Stimulated activated naive B cell treated with anti-CD40 and anti-IgM and Interleukin-4, amounts not matched to agents 10 μg/mL and 1 μg/mL and 100 μg/mL, for 72 hours (primary cell): Measurements from ENCODE around the gene COMMD2.

Experiments
- ATAC-seq, 2 donors: fragments of 150-1000 bp; cut with Tn5 transposase; replicated peaks; 2 replicates each; pipeline ENCODE4 v1.10.0; 2021; ENCODE audit warnings: moderate library complexity in 1 of 2
- DNase-seq: peaks from one replicate; pipeline ENCODE4 v3.0.0; 2021
- H3K27ac Mint-ChIP-seq: one replicate; pipeline ENCODE4 v1.8.0; 2022; ENCODE audit warnings: mild to moderate bottlenecking, mixed read lengths
- H3K27me3 Mint-ChIP-seq, 2 donors: one replicate each; pipeline ENCODE4 v1.8.0; 2022; ENCODE audit warnings: mixed read lengths in 2 of 2
- H3K36me3 Mint-ChIP-seq, 2 donors: one replicate each; pipeline ENCODE4 v1.8.0; 2022; ENCODE audit warnings: mixed read lengths in 2 of 2, mild to moderate bottlenecking in 1 of 2
- H3K4me1 Mint-ChIP-seq, 2 donors: one replicate each; pipeline ENCODE4 v1.8.0; 2022; ENCODE audit warnings: mixed read lengths in 2 of 2, mild to moderate bottlenecking in 1 of 2
- H3K4me3 Mint-ChIP-seq, 2 donors: one replicate each; pipeline ENCODE4 v1.8.0; 2022; ENCODE audit warnings: mild to moderate bottlenecking in 2 of 2, mixed read lengths in 2 of 2, moderate library complexity in 1 of 2
- H3K9me3 Mint-ChIP-seq, 2 donors: one replicate each; pipeline ENCODE4 v1.8.0; 2022; ENCODE audit warnings: mixed read lengths in 2 of 2, mild to moderate bottlenecking in 1 of 2

COMMD2 gene

GRCh38 chr3:149776170-149776569 is 23.9 kb upstream of the COMMD2 start:
- H3K9me3 Mint-ChIP-seq, result no peaks in the 10 kb centered on the region
- no peaks in the 10 kb centered on the region for H3K36me3 Mint-ChIP-seq
- H3K4me1 Mint-ChIP-seq, result peaks cover 8 to 17% of the 10 kb centered on the region in 2 donors
- no peak overlapping the region for H3K4me3 Mint-ChIP-seq
- ATAC-seq (no peak), DNase-seq (no peak)
- peaks cover 6 to 10% of the 10 kb centered on the region in 2 donors for H3K27me3 Mint-ChIP-seq
- H3K27ac Mint-ChIP-seq, result no peak overlapping the region

- peaks cover 7 to 12% of the 10 kb centered on the region in 2 donors for H3K27me3 Mint-ChIP-seq
- H3K4me1 Mint-ChIP-seq, result no peaks in the 10 kb centered on the region
- H3K4me3 Mint-ChIP-seq, result no peak overlapping the region
- no peaks in the 10 kb centered on the region for H3K9me3 Mint-ChIP-seq
- ATAC-seq (no peak), DNase-seq (no peak)
- no peaks in the 10 kb centered on the region for H3K36me3 Mint-ChIP-seq
- H3K27ac Mint-ChIP-seq, result no peak overlapping the region
Measured at GRCh38 chr3:149772861-149773260, 20.6 kb upstream of the COMMD2 start.

GRCh38 chr3:149771652-149772271 is 19.5 kb upstream of the COMMD2 start:
- peaks cover 7 to 11% of the 10 kb centered on the region in 2 donors for H3K27me3 Mint-ChIP-seq
- ATAC-seq, result peak; percentile 63 to 66
- H3K4me1 Mint-ChIP-seq, result no peaks in the 10 kb centered on the region
- no peak for DNase-seq
- no peaks in the 10 kb centered on the region for H3K36me3 Mint-ChIP-seq
- H3K9me3 Mint-ChIP-seq, result no peaks in the 10 kb centered on the region
- H3K27ac Mint-ChIP-seq, result no peak overlapping the region
- no peak overlapping the region for H3K4me3 Mint-ChIP-seq

- H3K36me3 Mint-ChIP-seq, result no peaks in the 10 kb centered on the region
- ATAC-seq (no peak), DNase-seq (no peak)
- H3K27me3 Mint-ChIP-seq, result peaks cover 7 to 11% of the 10 kb centered on the region in 2 donors
- no peaks in the 10 kb centered on the region for H3K9me3 Mint-ChIP-seq
- H3K27ac Mint-ChIP-seq, result no peak overlapping the region
- H3K4me1 Mint-ChIP-seq, result no peaks in the 10 kb centered on the region
- H3K4me3 Mint-ChIP-seq, result no peak overlapping the region
Measured at GRCh38 chr3:149770246-149770645, 18.0 kb upstream of the COMMD2 start.

DNA sequence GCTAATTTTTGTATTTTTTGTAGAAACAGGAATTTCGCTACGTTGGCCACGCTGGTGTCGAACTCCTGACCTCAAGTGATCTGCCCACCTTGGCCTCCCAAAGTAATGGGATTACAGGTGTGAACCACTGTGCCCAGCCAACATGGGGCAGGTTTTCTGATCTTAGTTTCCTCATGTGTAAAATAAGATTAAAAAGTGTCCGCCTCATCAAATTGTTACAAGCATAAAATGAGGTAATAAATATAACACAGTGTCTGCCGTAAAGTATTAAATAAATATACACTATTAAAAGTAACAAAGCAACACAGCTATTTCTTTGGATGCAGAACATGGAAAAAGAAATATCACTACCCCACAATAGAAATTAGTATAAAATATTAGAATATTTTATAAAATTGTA is 16.4 kb upstream of the COMMD2 start:
- Mint-ChIP-seq H3K27me3 (peaks cover 7 to 11% of the 10 kb centered on the region in 2 donors), H3K4me3 (no peak overlapping the region), H3K27ac (no peak overlapping the region), H3K9me3 (no peaks in the 10 kb centered on the region), H3K4me1 (no peaks in the 10 kb centered on the region), H3K36me3 (no peaks in the 10 kb centered on the region)
- DNase-seq (no peak), ATAC-seq (no peak)

DNA sequence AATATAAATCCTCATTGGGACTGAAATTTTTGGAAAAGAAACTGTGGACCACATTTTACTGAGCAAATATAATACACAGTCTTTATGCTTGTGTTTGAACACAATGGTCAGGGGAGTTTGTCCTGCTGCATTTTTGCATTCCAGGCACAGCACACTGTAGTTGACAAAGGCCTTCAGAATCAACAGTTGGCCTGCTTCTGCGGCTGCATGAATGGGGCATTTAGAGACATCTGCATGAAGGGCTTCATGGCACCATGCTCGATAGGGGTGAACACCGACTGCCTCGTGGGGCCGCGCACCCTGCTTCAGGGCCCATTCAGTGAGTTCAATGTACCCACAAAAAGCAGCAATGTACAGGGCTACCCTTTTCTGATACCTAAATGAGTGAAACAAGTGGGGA is 15.4 kb upstream of the COMMD2 start:
- Mint-ChIP-seq H3K27ac (no peak overlapping the region), H3K27me3 (peaks cover 7 to 11% of the 10 kb centered on the region in 2 donors)

DNA sequence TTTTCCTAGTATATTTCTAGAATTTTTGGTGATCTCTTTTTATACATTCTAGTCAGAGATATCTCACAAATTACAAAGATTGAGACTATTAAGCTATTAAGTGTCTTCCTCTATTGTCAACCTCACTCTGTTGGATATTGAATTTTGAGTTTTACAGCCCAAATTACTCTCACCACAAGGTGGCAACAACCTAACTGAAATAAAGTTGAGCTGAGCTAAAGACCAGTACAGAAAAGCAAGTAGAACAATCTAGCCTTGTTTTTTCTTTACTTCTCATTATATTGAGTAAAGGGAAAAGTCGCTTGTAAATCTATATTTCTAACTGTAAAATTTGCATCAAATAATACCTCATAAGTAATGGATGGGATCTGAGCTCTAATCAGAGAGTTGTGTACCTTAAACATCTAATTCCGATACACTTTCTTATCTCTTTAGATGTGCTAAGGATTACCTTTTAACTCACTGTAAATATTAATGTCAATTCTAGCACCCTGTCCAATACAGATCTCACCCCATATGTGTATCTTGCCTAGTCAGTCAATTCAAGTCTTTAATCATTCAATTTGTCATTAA is 13.6 kb upstream of the COMMD2 start:
- no peaks in the 10 kb centered on the region for H3K36me3 Mint-ChIP-seq
- no peak overlapping the region for H3K27ac Mint-ChIP-seq
- DNase-seq (no peak), ATAC-seq (no peak)
- H3K9me3 Mint-ChIP-seq, result no peaks in the 10 kb centered on the region
- H3K27me3 Mint-ChIP-seq, result peaks cover 6 to 10% of the 10 kb centered on the region in 2 donors
- H3K4me1 Mint-ChIP-seq, result no peaks in the 10 kb centered on the region
- H3K4me3 Mint-ChIP-seq, result no peak overlapping the region

More for the DNA sequence above, 15.4 kb upstream of the COMMD2 start:
- H3K4me1 Mint-ChIP-seq, result no peaks in the 10 kb centered on the region
- no peak for ATAC-seq
- H3K9me3 Mint-ChIP-seq, result no peaks in the 10 kb centered on the region
- H3K4me3 Mint-ChIP-seq, result no peak overlapping the region
- DNase-seq, result no peak
- no peaks in the 10 kb centered on the region for H3K36me3 Mint-ChIP-seq

- Mint-ChIP-seq H3K27ac (no peak overlapping the region), H3K36me3 (no peaks in the 10 kb centered on the region), H3K9me3 (no peaks in the 10 kb centered on the region), H3K27me3 (peaks cover 6 to 15% of the 10 kb centered on the region in 2 donors), H3K4me3 (no peak overlapping the region), H3K4me1 (no peaks in the 10 kb centered on the region)
- no peak for DNase-seq
- no peak for ATAC-seq
Measured at GRCh38 chr3:149764302-149764701, 12.0 kb upstream of the COMMD2 start.

GRCh38 chr3:149763565-149764195 is 11.4 kb upstream of the COMMD2 start:
- ATAC-seq (no peak), DNase-seq (no peak)
- no peaks in the 10 kb centered on the region for H3K36me3 Mint-ChIP-seq
- no peaks in the 10 kb centered on the region for H3K9me3 Mint-ChIP-seq
- no peak overlapping the region for H3K27ac Mint-ChIP-seq
- no peaks in the 10 kb centered on the region for H3K4me1 Mint-ChIP-seq
- no peak overlapping the region for H3K4me3 Mint-ChIP-seq
- peaks cover 6 to 15% of the 10 kb centered on the region in 2 donors for H3K27me3 Mint-ChIP-seq

GRCh38 chr3:149753717-149754116 is 1.4 kb upstream of the COMMD2 start:
- Mint-ChIP-seq H3K4me1 (peaks cover 1 to 18% of the 10 kb centered on the region in 2 donors), H3K27me3 (peaks cover 4 to 12% of the 10 kb centered on the region in 2 donors), H3K4me3 (peak overlapping the region in 1 of 2 donors; percentile 39), H3K9me3 (no peaks in the 10 kb centered on the region), H3K27ac (no peak overlapping the region), H3K36me3 (peaks cover 6 to 14% of the 10 kb centered on the region in 2 donors)
- DNase-seq (no peak), ATAC-seq (no peak)

- Mint-ChIP-seq H3K9me3 (no peaks in the 10 kb centered on the region), H3K36me3 (peaks cover 14 to 24% of the 10 kb centered on the region in 2 donors), H3K4me3 (peak overlapping the region; percentile 96 to 97), H3K4me1 (peaks cover 3 to 22% of the 10 kb centered on the region in 2 donors), H3K27ac (peak overlapping the region; percentile 98), H3K27me3 (peaks cover 4 to 12% of the 10 kb centered on the region in 2 donors)
- DNase-seq (no peak), ATAC-seq (peak in 1 of 2 donors; percentile 12)
Measured at GRCh38 chr3:149752788-149753136, 473 bp upstream of the COMMD2 start.

DNA sequence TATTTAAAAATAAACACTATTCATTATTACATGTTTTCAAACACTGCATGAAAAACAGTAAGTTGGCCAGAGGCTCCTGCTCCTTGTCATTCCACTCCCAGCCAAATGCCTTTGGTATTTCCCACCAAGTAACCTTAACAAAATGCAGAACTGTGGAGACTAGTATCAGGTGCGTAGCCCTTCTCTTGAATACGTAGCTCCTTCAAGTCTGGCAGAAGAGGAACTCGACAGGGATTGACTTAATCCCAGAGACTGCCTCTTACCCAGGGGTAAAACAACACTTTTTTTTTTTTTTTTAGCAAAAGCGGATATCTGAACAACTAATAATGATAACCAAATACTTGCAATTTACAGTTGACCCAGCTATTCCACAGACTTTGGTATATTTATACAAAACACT is 738 bp downstream of the COMMD2 start:
- Mint-ChIP-seq H3K27me3 (peaks cover under 1 to 1% of the 10 kb centered on the region in 2 donors), H3K4me1 (peaks cover 3 to 22% of the 10 kb centered on the region in 2 donors)
- DNase-seq, result no peak

DNA sequence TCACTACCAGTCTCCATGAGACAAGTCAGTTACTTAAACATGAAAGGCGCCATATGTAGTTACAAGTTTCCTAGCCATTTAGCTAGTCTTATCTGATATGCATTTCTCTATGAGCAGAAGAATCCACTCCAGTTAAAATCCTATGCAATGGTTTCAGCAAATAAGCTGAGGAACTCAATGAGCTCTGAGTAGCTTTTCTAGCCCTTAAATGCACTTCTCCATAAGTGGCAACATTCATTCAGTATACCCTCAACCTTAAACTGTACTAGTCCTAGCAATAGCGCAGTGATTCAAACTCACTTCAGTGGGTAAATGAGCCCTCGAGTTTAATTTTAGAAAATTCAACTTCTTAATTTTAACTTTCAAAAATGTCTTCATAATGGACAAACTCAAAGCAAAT is 7.7 kb downstream of the COMMD2 start:
- DNase-seq, result no peak

More for the DNA sequence above, 738 bp downstream of the COMMD2 start:
- ATAC-seq, result no peak
- peaks cover 25 to 35% of the 10 kb centered on the region in 2 donors for H3K36me3 Mint-ChIP-seq
- no peak overlapping the region for H3K27ac Mint-ChIP-seq
- peak overlapping the region; percentile 96 to 97 for H3K4me3 Mint-ChIP-seq
- peaks cover 0 to 4% of the 10 kb centered on the region in 2 donors for H3K9me3 Mint-ChIP-seq

DNA sequence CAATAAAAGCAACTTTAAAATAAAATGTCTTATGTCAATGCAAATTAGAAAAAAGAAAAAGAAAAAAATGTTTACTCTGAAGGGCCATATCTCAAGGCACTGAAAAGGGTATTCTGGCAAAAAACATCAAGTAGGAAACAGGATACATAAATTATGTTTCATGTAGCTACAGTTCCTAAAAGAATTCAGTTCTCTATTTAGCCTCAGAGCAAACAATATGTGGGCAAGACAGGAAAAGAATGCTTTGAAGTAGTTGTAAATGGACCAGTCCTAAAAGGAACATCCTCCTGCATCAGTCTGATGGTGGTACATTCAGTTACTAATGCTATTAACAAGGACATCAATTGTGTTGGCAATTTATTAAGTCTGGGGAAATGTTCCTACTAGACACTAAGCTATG is 8.1 kb downstream of the COMMD2 start:
- H3K36me3 Mint-ChIP-seq, result peaks cover 40 to 45% of the 10 kb centered on the region in 2 donors
- no peak overlapping the region for H3K27ac Mint-ChIP-seq
- H3K27me3 Mint-ChIP-seq, result no peaks in the 10 kb centered on the region

More for the DNA sequence above, 7.7 kb downstream of the COMMD2 start:
- H3K9me3 Mint-ChIP-seq, result peaks cover 0 to 4% of the 10 kb centered on the region in 2 donors
- H3K27ac Mint-ChIP-seq, result no peak overlapping the region
- H3K4me1 Mint-ChIP-seq, result peaks cover 2 to 7% of the 10 kb centered on the region in 2 donors
- no peak for ATAC-seq
- no peak overlapping the region for H3K4me3 Mint-ChIP-seq
- H3K36me3 Mint-ChIP-seq, result peaks cover 41 to 47% of the 10 kb centered on the region in 2 donors
- no peaks in the 10 kb centered on the region for H3K27me3 Mint-ChIP-seq

GRCh38 chr3:149739396-149739795 is 12.9 kb downstream of the COMMD2 start:
- H3K36me3 Mint-ChIP-seq, result peaks cover 12 to 16% of the 10 kb centered on the region in 2 donors

More for the DNA sequence above, 8.1 kb downstream of the COMMD2 start:
- DNase-seq (no peak), ATAC-seq (no peak)
- peaks cover 0 to 4% of the 10 kb centered on the region in 2 donors for H3K9me3 Mint-ChIP-seq
- H3K4me1 Mint-ChIP-seq, result peaks cover 2 to 7% of the 10 kb centered on the region in 2 donors
- H3K4me3 Mint-ChIP-seq, result no peak overlapping the region

More at GRCh38 chr3:149739396-149739795, 12.9 kb downstream of the COMMD2 start:
- no peak overlapping the region for H3K4me3 Mint-ChIP-seq
- no peak overlapping the region for H3K27ac Mint-ChIP-seq
- no peaks in the 10 kb centered on the region for H3K9me3 Mint-ChIP-seq
- H3K4me1 Mint-ChIP-seq, result no peaks in the 10 kb centered on the region
- no peaks in the 10 kb centered on the region for H3K27me3 Mint-ChIP-seq
- DNase-seq (no peak), ATAC-seq (no peak)
